GM19240 (cell line): Measurements from ENCODE around the gene AK8.
"Not testable (repeated sequence)": the region's sequence is repeated elsewhere in the genome, so short reads cannot be mapped to it uniquely, and the experiment has no call there.

Experiments used
- DNase-seq: peaks from one replicate; pipeline ENCODE4 v3.0.0; 2011; ENCODE audit warnings: low spot score; ENCODE audit not compliant: insufficient read length

The AK8 gene

DNA sequence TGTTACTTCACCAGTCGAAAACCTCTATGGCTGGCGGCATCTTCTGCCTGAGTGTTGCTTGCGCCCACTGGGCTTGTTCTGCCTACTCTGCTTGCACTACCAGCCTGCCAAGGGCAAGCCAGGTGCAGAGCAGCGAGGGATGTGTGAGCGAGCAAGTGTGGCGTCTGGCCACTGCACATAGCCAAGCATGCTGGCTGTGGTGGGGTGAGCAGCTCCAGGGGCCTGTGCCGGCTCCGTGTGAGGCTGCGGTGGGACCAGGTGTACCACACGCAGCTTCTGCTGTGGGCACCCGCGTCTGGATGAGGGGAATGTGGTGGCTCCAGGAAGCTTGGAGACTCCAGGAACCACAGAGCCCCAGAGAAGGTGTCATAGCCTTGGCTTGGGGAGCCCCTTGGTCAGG is 156.4 kb downstream of the AK8 start:
- DNase-seq, result no peak

DNA sequence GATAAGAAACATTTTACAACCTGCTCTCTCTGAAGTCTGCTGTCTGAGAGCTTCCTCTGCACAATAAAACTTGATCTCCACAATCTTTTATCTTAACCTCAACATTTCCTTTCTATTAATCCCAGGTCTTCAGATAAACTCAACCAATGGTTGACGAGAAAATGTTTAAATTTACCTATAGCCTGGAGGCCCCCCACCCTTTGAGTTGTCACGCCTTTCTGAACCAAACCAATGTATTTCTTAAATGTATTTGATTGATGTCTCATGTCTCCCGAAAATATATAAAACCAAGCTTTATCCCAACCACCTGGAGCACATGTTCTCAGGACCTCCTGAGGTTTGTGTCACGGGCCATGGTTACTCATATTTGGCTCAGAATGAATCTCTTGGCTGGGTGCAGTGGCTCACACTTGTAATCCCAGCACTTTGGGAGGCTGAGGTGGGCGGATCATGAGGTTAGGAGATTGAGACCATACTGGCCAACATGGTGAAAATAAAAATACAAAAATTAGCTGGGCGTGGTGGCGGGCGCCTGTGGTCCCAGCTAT is 159.6 kb downstream of the AK8 start:
- not testable (repeated sequence) for DNase-seq

- DNase-seq, result no peak
Observed at GRCh38 chr9:132717326-132717945, 160.6 kb downstream of the AK8 start.

DNA sequence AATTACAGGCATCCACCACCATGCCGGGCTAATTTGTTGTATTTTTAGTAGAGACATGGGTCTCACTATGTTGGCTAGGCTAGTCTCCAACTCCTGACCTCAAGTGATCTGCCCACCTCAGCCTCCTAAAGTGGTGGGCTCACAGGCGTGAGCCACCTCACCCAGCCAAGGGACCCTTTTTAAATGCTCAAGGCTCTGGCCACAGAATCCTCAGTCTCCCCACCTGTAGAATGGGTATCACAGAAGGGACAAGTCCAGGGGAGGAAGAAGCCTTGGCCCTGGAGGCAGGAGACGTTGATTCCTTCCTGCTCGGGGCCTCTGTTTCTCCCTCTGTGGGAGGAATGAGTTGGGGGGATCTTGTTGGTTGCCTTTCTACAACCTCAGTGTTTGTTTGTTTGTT is 162.1 kb downstream of the AK8 start:
- DNase-seq, result no peak

- no peak for DNase-seq
Observed at GRCh38 chr9:132712753-132713152, 165.3 kb downstream of the AK8 start.

DNA sequence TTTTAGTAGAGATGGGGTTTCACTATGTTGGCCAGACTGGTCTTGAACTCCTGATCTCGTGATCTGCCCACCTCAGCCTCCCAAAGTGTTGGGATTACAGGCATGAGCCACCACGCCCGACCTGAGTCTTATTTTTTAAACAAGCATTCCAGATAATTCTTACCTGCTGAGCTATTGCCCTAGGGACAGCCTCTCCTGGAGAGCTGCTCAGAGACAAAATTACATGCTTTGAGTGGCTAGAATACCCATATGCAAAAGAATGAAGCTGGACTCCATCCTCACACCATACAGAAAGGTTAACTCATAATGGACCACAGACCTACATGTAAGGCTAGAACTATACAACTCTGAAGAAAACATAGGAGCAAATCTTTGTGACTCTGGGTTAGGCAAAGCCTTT is 166.2 kb downstream of the AK8 start:
- DNase-seq, result no peak

GRCh38 chr9:132711152-132711551 is 166.9 kb downstream of the AK8 start:
- DNase-seq, result not testable (repeated sequence)

DNA sequence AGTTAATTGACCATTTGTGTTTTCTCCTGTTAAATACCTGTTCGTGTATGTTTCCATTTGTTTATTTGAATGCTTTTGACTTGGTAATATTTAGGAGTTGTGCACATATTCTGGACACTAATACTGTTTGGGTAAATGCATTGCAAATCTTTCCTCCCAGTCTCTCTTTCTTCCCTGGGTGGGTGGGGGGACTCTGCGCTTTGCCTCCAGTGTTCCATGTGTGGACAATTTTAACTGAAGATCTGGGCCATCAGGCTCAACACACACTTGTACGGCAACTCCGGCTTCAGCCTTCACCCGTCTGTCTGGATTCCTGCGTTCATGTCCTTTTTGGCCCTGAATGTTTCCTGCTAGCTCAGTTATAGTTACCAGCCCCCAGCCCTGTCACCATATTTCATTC is 167.8 kb downstream of the AK8 start:
- no peak for DNase-seq

DNA sequence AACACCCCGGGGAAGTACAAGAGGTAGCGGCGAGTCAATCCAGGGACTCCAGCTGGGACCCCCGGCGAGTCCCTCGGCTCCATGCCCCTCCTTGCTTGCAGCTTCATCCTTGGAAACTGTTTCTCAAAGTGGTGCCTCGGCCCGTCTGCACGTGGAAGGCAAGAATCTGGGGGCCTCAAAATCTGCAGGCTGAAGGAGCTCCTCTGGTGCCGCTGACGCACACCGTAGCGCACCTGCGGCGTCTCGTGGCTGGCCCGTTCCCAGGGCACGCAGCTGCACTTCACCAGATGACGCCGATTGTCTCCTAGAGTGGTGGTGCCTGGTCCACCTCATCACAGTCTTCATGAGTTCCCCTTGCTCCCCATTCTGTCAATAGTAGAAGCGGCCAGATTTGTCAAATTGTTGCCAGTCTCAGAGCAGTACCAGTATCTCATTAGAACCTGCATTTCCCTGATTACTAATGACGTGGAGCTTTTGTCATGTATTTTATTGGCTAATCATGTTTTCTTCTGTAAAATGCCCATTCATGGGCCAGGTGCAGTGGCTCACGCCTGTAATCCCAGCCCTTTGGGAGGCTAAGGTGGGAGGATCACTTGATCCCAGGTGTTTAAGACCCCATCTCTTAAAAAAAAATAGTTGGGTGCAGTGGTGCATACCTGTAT is 169.2 kb downstream of the AK8 start:
- DNase-seq, result no peak

- DNase-seq, result no peak
Observed at GRCh38 chr9:132708239-132708638, 169.8 kb downstream of the AK8 start.

GRCh38 chr9:132703336-132703735 is 174.7 kb downstream of the AK8 start:
- DNase-seq, result no peak

- DNase-seq, result no peak
Observed at GRCh38 chr9:132702254-132702653, 175.8 kb downstream of the AK8 start.

- DNase-seq, result no peak
Observed at GRCh38 chr9:132699956-132700355, 178.1 kb downstream of the AK8 start.

GRCh38 chr9:132698989-132699388 is 179.1 kb downstream of the AK8 start:
- no peak for DNase-seq

- DNase-seq, result no peak
Observed at GRCh38 chr9:132697230-132697629, 180.9 kb downstream of the AK8 start.

DNA sequence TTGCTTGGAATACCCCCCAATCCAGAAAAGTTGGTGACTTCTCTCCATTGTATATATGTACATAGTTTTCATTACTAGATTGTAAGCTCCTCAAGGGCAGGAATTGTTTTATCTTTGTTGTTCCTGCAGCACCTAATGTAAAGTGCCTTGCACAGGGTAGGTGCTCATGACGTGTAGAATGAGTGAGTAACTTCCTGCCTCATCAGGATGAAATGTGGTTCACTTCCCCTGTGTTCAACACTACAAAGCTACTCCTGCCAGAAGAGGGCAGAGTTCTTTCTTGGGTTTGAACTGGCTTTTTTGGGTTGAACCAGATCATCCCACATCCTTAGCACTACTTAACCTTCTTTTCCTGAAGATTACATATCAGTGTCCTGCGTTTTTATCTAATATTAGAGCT is 183.9 kb downstream of the AK8 start:
- DNase-seq, result no peak

DNA sequence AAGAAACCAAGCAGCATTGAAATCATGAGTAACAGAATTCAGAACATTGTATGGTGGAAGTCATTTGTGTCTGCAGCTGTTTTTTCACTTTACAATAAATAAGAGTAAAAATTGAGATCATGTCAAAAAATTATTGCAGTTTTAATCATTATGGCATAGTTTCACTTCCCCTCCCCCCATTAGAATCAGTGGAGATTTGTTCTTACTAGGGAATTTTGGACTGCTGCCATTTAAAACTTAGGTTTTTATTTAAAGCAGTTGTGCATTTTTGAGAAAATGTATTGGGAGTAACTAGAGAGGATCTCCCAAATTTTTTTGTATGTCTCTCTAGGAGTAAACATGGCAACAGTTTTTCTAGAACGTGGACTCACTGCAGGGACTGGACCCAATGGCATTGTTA is 187.4 kb downstream of the AK8 start:
- no peak for DNase-seq

GRCh38 chr9:132683873-132684272 is 194.2 kb downstream of the AK8 start:
- no peak for DNase-seq

DNA sequence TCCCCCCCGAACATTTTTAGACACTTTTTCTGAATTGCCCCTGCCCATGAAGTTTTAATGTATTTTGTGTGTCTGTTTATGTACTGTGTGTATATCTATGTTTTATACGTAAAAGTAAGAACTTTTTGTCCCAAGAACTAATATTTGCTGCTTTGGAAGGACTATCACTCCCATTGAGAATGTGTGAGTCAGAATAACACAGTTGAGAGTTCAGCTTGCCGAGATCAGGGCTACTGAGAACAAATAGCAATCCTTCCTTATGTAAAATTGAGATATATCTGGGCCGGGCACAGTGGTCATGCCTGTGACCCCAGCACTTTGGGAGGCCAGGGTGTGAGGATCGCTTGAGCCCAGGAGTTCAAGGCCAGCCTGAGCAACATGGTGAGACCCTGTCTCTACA is 196.5 kb downstream of the AK8 start:
- DNase-seq, result no peak

- DNase-seq, result no peak
Observed at GRCh38 chr9:132679946-132680625, 198.0 kb downstream of the AK8 start.

GRCh38 chr9:132677976-132678375 is 200.1 kb downstream of the AK8 start:
- DNase-seq, result no peak
